ENCODE results near the gene ARL4A. TPM values are rescaled to one million over a fixed set of nuclear protein-coding genes. Genes with fewer than 3 reads are reported as not detected.
A peak's percentile ranks its signal among the peaks of the same experiment; 100 is the strongest.

The ARL4A gene
- total RNA-seq, 4 donors from 2014 or later, result 98.1 to 116 (median 112) TPM

DNA sequence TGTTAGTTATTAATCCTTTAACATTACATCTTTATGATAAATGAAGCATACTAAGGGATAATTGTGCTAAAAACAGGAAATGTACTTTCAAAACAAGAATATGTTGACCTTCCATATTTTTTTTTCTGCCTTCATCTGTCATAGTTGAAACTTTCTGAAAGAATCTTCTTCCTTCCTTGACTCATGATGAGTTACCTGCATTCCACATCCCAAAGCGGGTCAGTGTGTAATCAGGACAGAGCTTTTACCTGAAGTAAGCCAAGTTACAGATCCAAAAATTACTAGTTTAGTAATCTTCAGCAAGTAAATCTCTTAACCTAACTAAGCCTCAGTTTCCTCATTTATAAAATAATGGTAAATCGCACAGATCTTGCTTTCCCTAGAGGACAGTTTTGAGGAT is 13.4 kb upstream of the ARL4A start:
- WGBS, result 89% methylated on average over 2 of the region's 2 CpGs
- no peak overlapping the region for H3K27ac ChIP-seq

DNA sequence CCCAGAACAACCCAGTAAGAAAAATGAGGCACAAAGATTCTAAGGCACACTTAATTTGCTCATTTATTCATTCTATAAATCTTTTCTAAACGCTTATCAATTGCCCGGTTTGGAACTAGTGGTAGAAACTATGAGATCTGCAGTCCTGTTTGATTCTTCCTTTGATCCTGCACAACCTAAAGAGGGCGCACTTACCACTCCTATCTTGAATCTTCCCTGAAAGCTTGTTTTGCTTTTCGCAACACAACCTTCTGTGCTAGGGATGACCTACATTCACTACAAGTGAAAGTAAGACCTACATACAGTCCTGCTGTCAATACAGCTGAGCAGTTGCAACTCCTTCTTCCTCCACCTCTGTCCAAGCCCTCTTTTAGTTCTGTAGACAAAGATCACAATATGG is 12.6 kb upstream of the ARL4A start:
- DNase-seq (ENCODE audit: low spot score in 2 of 2), result no peak
- peaks cover 6% of the 10 kb centered on the region for H3K4me1 ChIP-seq
- no peaks in the 10 kb centered on the region for H3K27me3 ChIP-seq
- no peak overlapping the region for H3K4me3 ChIP-seq
- H3K36me3 ChIP-seq, result no peaks in the 10 kb centered on the region
- WGBS, result 52% methylated on average over 4 of the region's 4 CpGs
- no peak for TF ChIP-seq POLR2AphosphoS5 (IDR thresholded peaks at IDR 0.05)
- TF ChIP-seq, protein P1, sequence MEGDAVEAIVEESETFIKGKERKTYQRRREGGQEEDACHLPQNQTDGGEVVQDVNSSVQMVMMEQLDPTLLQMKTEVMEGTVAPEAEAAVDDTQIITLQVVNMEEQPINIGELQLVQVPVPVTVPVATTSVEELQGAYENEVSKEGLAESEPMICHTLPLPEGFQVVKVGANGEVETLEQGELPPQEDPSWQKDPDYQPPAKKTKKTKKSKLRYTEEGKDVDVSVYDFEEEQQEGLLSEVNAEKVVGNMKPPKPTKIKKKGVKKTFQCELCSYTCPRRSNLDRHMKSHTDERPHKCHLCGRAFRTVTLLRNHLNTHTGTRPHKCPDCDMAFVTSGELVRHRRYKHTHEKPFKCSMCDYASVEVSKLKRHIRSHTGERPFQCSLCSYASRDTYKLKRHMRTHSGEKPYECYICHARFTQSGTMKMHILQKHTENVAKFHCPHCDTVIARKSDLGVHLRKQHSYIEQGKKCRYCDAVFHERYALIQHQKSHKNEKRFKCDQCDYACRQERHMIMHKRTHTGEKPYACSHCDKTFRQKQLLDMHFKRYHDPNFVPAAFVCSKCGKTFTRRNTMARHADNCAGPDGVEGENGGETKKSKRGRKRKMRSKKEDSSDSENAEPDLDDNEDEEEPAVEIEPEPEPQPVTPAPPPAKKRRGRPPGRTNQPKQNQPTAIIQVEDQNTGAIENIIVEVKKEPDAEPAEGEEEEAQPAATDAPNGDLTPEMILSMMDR (IDR thresholded peaks at IDR 0.05), result peak in 1 of 2 donors; percentile 24
- H3K27ac ChIP-seq, result no peak overlapping the region
- H3K9me3 ChIP-seq, result no peaks in the 10 kb centered on the region

More for the DNA sequence above, 13.4 kb upstream of the ARL4A start:
- Histone ChIP-seq H3K4me3 (no peak overlapping the region), H3K4me1 (peaks cover 7% of the 10 kb centered on the region), H3K36me3 (no peaks in the 10 kb centered on the region), H3K27me3 (no peaks in the 10 kb centered on the region), H3K9me3 (no peaks in the 10 kb centered on the region)
- no peak for DNase-seq (ENCODE audit: low spot score in 2 of 2)
- TF ChIP-seq, protein P1 (IDR thresholded peaks at IDR 0.05), result no peak
- TF ChIP-seq POLR2A (IDR thresholded peaks at IDR 0.05) (no peak), POLR2AphosphoS5 (IDR thresholded peaks at IDR 0.05) (no peak), EP300 (IDR thresholded peaks at IDR 0.05) (no peak)

DNA sequence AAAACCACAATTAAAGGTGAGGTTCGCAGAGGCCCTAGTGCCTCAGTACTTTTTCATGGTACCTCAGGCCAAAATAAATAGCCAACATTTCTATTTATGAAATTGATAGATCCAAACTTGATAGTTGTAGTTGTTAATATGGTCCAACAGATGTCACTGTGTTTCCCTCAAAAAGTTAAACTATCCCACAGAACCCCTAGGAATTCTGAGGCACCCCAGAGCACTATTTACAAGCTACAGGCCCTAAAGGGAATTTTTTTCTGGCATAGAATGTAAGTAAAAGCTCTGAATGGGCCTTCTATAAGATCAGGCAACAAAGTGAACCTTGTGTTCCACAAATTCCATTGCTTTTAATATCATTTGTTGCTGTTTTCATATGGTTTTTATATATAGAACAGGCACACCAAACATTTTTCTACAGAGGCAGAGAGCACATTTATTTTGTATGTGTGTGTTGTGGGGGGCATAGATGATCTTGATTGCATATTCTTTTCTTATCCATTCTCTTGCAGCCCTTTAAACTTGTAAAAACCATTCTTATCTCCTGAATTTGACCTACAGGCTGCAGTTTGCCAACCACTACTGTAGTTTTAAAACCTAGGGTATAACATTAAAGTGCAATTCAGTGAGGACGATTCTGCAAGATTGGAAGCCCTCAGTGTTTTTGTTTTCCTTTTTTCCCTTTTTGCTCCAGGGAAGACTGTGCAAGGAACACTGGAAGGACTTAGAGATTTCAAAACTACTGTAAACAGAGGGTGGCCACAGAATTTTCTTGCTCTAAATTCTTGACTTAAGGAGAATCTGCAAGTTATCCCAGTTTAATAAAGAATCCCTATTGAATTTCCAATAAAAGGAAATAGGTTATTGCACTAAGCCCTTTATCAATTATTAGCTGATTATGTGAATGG is 3.5 kb upstream of the ARL4A start:
- H3K4me3 ChIP-seq, result no peak overlapping the region
- no peak for DNase-seq (ENCODE audit: low spot score in 2 of 2)
- 44% methylated on average over 2 of the region's 2 CpGs for WGBS
- no peaks in the 10 kb centered on the region for H3K27me3 ChIP-seq
- peak overlapping the region; percentile 14 for H3K27ac ChIP-seq
- TF ChIP-seq, protein P1 (IDR thresholded peaks at IDR 0.05), result peak in 1 of 2 donors; percentile 7
- TF ChIP-seq POLR2AphosphoS5 (IDR thresholded peaks at IDR 0.05), result no peak
- no peaks in the 10 kb centered on the region for H3K9me3 ChIP-seq
- peaks cover 12% of the 10 kb centered on the region for H3K4me1 ChIP-seq
- H3K36me3 ChIP-seq, result no peaks in the 10 kb centered on the region

DNA sequence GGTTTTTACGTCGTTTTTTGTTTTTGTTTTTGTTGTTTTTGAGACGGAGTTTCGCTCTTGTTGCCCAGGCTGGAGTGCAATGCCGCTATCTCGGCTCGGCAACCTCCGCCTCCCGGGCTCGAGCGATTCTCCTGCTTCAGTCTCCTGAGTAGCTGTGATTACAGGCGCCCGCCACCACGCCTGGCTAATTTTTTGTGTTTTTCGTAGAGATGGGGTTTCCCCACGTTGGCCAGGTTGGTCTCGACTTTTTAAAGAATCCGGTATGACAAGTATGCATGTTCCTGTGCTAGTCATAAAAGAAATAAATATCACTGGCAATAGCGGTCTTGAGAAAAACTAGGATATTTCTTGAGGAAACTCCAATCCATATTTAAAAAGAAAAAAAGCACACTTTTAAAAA is 2.7 kb upstream of the ARL4A start:
- no peaks in the 10 kb centered on the region for H3K36me3 ChIP-seq
- no peak overlapping the region for H3K4me3 ChIP-seq
- DNase-seq (ENCODE audit: low spot score in 2 of 2), result no peak
- H3K9me3 ChIP-seq, result no peaks in the 10 kb centered on the region
- TF ChIP-seq EP300 (IDR thresholded peaks at IDR 0.05), result no peak
- H3K27me3 ChIP-seq, result no peaks in the 10 kb centered on the region
- peaks cover 15% of the 10 kb centered on the region for H3K4me1 ChIP-seq
- H3K27ac ChIP-seq, result no peak overlapping the region
- 88% methylated on average over 19 of the region's 19 CpGs for WGBS

DNA sequence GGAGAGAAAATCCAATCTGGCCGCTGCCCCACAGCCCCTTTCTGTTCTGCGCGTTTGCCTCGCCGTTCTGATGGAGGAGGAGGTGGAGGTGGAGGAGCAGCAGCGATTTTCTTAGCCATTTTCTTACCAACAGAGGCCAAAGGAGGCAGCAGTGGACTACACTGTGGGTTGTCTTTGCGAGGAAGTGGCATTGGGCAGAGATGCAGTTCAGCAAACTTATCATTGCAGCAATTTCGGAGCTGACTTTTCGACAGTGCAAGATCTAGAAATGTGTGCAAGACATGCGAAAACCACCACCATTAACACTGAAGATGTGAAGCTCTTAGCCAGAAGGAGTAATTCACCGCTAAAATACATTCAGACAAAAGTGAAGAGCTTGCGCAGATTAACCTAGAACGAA is 1.9 kb upstream of the ARL4A start:
- H3K9me3 ChIP-seq, result no peaks in the 10 kb centered on the region
- TF ChIP-seq POLR2A (IDR thresholded peaks at IDR 0.05) (no peak), POLR2AphosphoS5 (IDR thresholded peaks at IDR 0.05) (no peak), EP300 (IDR thresholded peaks at IDR 0.05) (no peak)
- TF ChIP-seq, protein P1 (IDR thresholded peaks at IDR 0.05), result peak in 1 of 2 donors; percentile 44
- no peaks in the 10 kb centered on the region for H3K36me3 ChIP-seq
- H3K27me3 ChIP-seq, result no peaks in the 10 kb centered on the region
- peaks cover 18% of the 10 kb centered on the region for H3K4me1 ChIP-seq
- H3K27ac ChIP-seq, result peak overlapping the region; percentile 98
- H3K4me3 ChIP-seq, result peak overlapping the region; percentile 83
- no peak for DNase-seq (ENCODE audit: low spot score in 2 of 2)
- WGBS, result 88% methylated on average over 13 of the region's 13 CpGs
